ENCODE measurements around the gene PLOD2. TPM values are rescaled to one million over a fixed set of nuclear protein-coding genes. Genes with fewer than 3 reads are reported as not detected.

PLOD2 gene
- total RNA-seq, 4 donors from 2014 or later: 110 to 171 (median 156) TPM

- Histone ChIP-seq H3K27me3 (no peaks in the 10 kb centered on the region), H3K36me3 (no peaks in the 10 kb centered on the region), H3K4me1 (peaks cover 32 to 34% of the 10 kb centered on the region in 2 donors), H3K4me3 (replicated peaks in 1 of 3) (no peak overlapping the region), H3K27ac (no peak overlapping the region), H3K9me3 (no peaks in the 10 kb centered on the region)
- DNase-seq: no peak
- 93 to 96% methylated on average over 3 of the region's 3 CpGs for WGBS, 2 donors
- intact Hi-C loops (cut with DNase I): no loop called here
- TF ChIP-seq, protein P1, sequence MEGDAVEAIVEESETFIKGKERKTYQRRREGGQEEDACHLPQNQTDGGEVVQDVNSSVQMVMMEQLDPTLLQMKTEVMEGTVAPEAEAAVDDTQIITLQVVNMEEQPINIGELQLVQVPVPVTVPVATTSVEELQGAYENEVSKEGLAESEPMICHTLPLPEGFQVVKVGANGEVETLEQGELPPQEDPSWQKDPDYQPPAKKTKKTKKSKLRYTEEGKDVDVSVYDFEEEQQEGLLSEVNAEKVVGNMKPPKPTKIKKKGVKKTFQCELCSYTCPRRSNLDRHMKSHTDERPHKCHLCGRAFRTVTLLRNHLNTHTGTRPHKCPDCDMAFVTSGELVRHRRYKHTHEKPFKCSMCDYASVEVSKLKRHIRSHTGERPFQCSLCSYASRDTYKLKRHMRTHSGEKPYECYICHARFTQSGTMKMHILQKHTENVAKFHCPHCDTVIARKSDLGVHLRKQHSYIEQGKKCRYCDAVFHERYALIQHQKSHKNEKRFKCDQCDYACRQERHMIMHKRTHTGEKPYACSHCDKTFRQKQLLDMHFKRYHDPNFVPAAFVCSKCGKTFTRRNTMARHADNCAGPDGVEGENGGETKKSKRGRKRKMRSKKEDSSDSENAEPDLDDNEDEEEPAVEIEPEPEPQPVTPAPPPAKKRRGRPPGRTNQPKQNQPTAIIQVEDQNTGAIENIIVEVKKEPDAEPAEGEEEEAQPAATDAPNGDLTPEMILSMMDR (IDR thresholded peaks at IDR 0.05): no peak
- no peak for TF ChIP-seq POLR2A (IDR thresholded peaks at IDR 0.05)
Observed at GRCh38 chr3:146136647-146137046, 24.3 kb downstream of the PLOD2 start.

- WGBS, 2 donors: 74 to 86% methylated on average over 5 of the region's 5 CpGs
- H3K4me1 ChIP-seq: peaks cover 17 to 22% of the 10 kb centered on the region in 2 donors
- no peaks in the 10 kb centered on the region for H3K36me3 ChIP-seq
- no peak overlapping the region for H3K4me3 ChIP-seq (replicated peaks in 1 of 3)
- no peak overlapping the region for H3K27ac ChIP-seq
- no peaks in the 10 kb centered on the region for H3K9me3 ChIP-seq
- no peaks in the 10 kb centered on the region for H3K27me3 ChIP-seq
- intact Hi-C loops (cut with DNase I): no loop called here
- no peak for DNase-seq
- TF ChIP-seq POLR2A (IDR thresholded peaks at IDR 0.05): no peak
- TF ChIP-seq, protein P1 (IDR thresholded peaks at IDR 0.05): no peak
Observed at GRCh38 chr3:146134348-146135117, 26.5 kb downstream of the PLOD2 start.

DNA sequence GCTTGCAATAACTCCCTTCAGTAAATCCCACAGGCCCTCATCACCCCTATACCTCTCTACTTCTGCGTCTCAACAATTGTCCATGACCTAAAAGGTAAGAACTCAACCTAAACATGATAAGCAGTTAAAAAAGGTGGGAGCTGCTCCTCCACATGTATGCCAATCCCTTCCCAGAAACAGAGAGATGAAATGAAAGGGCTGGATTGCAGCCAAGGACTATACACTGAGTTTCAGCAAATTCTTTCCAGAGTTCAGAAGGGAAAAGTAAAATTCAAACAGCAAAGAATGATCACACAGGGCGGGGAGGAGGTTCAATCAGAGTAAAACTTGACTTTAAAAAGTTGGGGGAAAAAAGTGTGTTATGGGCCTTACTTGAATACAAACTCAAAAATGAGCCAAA is 27.5 kb downstream of the PLOD2 start:
- intact Hi-C loops (cut with DNase I): no loop called here
- WGBS, 2 donors: 83 to 92% methylated on average over 2 of the region's 2 CpGs
- no peak overlapping the region for H3K27ac ChIP-seq

DNA sequence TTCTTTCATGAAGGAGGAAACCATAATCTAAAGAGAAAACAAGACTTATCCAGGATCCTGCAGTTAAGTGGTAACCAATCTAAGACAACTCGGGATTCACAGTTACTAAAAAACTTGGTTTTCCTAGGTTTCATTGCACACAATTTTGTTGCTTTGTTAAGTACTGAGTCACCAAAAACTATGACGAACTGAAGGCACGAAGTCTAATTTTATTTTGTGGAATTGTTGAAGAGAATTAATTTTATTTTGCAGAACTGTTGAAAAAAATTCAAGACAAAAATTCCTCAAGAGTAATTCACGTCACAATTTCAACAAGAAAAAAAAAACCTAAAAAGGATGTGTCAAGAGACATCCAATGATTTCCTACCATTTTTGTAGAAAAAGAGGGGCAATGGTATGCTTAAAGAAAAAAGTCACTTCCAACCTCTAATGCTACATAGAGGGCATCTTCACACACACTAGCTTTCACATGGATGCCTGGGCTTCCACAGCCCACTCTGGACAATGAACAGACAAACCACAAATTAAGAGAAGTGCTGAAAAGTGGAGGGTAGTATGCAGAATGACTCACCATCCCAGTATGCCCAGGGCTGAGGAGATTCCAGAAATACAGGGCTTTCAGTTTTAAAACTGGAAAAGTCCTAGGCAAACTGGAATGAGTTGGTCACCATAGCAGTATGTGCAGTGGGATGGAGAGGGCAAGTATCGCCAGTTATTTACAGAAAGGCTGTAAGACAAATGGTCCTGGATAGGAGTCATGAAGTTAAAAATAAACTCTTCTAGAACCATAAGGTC is 29.2 kb downstream of the PLOD2 start:
- Histone ChIP-seq H3K36me3 (no peaks in the 10 kb centered on the region), H3K9me3 (no peaks in the 10 kb centered on the region), H3K4me3 (replicated peaks in 1 of 3) (no peak overlapping the region), H3K4me1 (peaks cover 12 to 19% of the 10 kb centered on the region in 2 donors), H3K27me3 (no peaks in the 10 kb centered on the region), H3K27ac (no peak overlapping the region)
- 84 to 90% methylated on average over 5 of the region's 5 CpGs for WGBS, 2 donors
- intact Hi-C loops (cut with DNase I): no loop called here
- no peak for DNase-seq
- TF ChIP-seq POLR2A (IDR thresholded peaks at IDR 0.05): no peak
- TF ChIP-seq, protein P1 (IDR thresholded peaks at IDR 0.05): no peak

More for the DNA sequence above, 27.5 kb downstream of the PLOD2 start:
- Histone ChIP-seq H3K36me3 (no peaks in the 10 kb centered on the region), H3K27me3 (no peaks in the 10 kb centered on the region), H3K9me3 (no peaks in the 10 kb centered on the region), H3K4me1 (peaks cover 14 to 19% of the 10 kb centered on the region in 2 donors), H3K4me3 (replicated peaks in 1 of 3) (no peak overlapping the region)
- TF ChIP-seq, protein P1 (IDR thresholded peaks at IDR 0.05): no peak
- no peak for TF ChIP-seq POLR2A (IDR thresholded peaks at IDR 0.05)
- DNase-seq: no peak

Measured in thyroid gland (tissue), 4 donors.